ENCODE results near the gene COMTD1.
"Not testable (repeated sequence)": the region's sequence is repeated elsewhere in the genome, so short reads cannot be mapped to it uniquely, and the experiment has no call there.

Gene COMTD1

DNA sequence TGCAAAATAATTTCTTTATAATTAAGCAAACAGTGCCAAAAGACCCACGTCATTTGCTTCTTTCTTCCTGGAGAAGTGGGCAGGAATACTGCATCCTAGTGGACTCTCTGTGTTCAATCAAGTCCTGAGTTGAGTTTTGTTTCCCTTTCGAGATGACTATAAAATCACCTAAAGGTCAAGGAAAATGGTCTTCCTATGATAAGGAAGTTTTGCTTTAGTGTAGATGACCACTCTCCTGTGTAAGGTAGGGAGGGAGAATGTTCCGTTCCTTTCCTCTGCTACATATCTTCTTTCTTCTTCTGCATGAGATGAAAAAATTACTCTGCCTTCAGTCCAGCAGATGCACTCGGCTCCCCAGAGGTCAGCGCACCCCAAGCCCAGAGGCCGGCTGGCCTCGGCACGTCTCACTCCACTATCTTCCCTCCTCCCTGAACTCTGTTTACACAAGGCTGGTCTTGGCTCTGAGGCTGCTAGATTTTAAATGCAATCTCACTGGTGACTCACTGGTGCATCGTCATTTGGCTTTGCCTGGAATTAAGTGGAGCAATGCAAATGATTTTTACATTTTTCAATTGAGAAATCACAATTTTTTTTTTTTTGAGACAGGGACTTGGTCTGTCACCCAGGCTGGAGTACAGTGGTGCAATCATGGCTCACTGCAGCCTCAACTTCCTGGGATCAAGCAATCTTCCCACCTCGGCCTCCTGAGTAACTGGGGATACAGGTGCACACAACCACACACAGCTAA is 43.8 kb downstream of the COMTD1 start:
- peak in 1 of 2 donors; percentile 56 for DNase-seq

- DNase-seq = no peak
Observed at GRCh38 chr10:75189266-75190096, 46.3 kb downstream of the COMTD1 start.

DNA sequence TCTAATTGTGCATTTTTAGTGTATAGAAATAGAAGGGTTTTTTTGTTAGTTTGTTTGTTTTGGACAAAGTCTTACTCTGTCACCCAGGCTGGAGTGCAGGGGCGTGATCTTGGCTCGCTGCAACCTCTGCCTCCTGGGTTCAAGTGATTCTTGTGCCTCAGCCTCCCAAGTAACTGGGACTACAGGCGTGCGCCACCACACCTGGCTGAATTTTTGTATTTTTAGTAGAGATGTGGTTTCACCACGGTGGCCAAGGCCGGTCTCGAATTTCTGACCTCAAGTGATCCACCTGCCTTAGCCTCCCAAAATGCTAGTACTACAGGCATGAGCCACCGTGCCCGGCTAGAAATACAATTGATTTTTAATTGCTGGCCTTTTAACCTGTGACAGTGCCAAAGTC is 47.2 kb downstream of the COMTD1 start:
- not testable (repeated sequence) for DNase-seq

- DNase-seq = peak; percentile 81 to 85
Observed at GRCh38 chr10:75187961-75188426, 47.8 kb downstream of the COMTD1 start.

DNA sequence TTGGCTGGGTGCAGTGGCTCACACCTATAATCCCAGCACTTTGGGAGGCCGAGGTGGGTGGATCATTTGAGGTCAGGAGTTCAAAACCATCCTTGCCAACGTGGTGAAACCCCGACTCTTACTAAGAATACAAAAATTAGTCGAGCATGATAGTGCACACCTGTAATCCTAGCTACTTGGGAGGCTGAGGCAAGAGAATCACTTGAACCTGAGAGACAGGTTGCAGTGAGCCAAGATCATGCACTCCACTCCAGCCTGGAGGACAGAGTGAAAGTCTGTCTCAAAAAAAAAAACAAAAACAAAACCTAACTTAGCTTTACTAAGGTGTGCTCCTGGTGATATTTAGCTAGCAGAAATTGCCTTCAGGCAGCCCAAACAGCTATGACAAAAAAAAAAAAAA is 49.4 kb downstream of the COMTD1 start:
- DNase-seq = no peak
